Stimulated activated CD8-positive, alpha-beta memory T cell treated with anti-CD3 and anti-CD28 coated beads, Interleukin-4, amount 100 ng/mL, for 1 hour (primary cell): Measurements from ENCODE around the gene LNPK.
"Not testable (repeated sequence)": the region's sequence is repeated elsewhere in the genome, so short reads cannot be mapped to it uniquely, and the experiment has no call there.

ENCODE experiments used
- DNase-seq, 2 donors: peaks; one replicate each; pipeline ENCODE4 v3.0.0-alpha.2; 2020; ENCODE audit warnings: low read depth in 2 of 2, low spot score in 1 of 2

Gene LNPK

GRCh38 chr2:176001916-176002687 lies at the start of gene LNPK:
LNPK (minus strand) TSS chr2:176002267; CDS start chr2:175995584, 6,683 bp downstream.
- peak; percentile 68 to 89 for DNase-seq

- DNase-seq, result no peak
These were observed 37.3 kb upstream of the LNPK start for GRCh38 chr2:176039375-176039774.

GRCh38 chr2:176038694-176039093 lies 36.6 kb upstream of the LNPK start:
- DNase-seq, result no peak

- no peak for DNase-seq
These were observed 33.1 kb upstream of the LNPK start for GRCh38 chr2:176035013-176035691.

GRCh38 chr2:176027806-176028205 lies 25.7 kb upstream of the LNPK start:
- DNase-seq, result no peak

- DNase-seq, result no peak
These were observed 23.9 kb upstream of the LNPK start for GRCh38 chr2:176025932-176026331.

- no peak for DNase-seq
These were observed 22.0 kb upstream of the LNPK start for GRCh38 chr2:176024083-176024482.

- DNase-seq, result no peak
These were observed 20.0 kb upstream of the LNPK start for GRCh38 chr2:176022048-176022447.

- no peak for DNase-seq
These were observed 18.3 kb upstream of the LNPK start for GRCh38 chr2:176020400-176020799.

- DNase-seq, result no peak
These were observed 16.6 kb upstream of the LNPK start for GRCh38 chr2:176018708-176019107.

- no peak for DNase-seq
These were observed 7.4 kb upstream of the LNPK start for GRCh38 chr2:176009445-176009844.

GRCh38 chr2:176004934-176005333 lies 2.9 kb upstream of the LNPK start:
- DNase-seq, result no peak

- DNase-seq, result no peak
These were observed 1.9 kb upstream of the LNPK start for GRCh38 chr2:176003958-176004357.

- no peak for DNase-seq
These were observed 682 bp upstream of the LNPK start for GRCh38 chr2:176002688-176003210.

- DNase-seq, result peak; percentile 2 to 4
These were observed 669 bp downstream of the LNPK start for GRCh38 chr2:176001281-176001915.

- no peak for DNase-seq
These were observed 2.7 kb downstream of the LNPK start for GRCh38 chr2:175999283-175999819.

- no peak for DNase-seq
These were observed 12.0 kb downstream of the LNPK start for GRCh38 chr2:175990099-175990498.

- DNase-seq, result not testable (repeated sequence)
These were observed 14.9 kb downstream of the LNPK start for GRCh38 chr2:175987126-175987525.

GRCh38 chr2:175984846-175985245 lies 17.2 kb downstream of the LNPK start:
- no peak for DNase-seq

- no peak for DNase-seq
These were observed 20.5 kb downstream of the LNPK start for GRCh38 chr2:175981551-175981950.

- DNase-seq, result no peak
These were observed 25.5 kb downstream of the LNPK start for GRCh38 chr2:175976391-175977157.
